ENCODE results near the gene PLG.
"Not testable (repeated sequence)": the region's sequence is repeated elsewhere in the genome, so short reads cannot be mapped to it uniquely, and the experiment has no call there.

The PLG gene

GRCh38 chr6:160775792-160776580 is 73.9 kb downstream of the PLG start:
- DNase-seq (ENCODE audit: low read depth in 2 of 2), result no peak

DNA sequence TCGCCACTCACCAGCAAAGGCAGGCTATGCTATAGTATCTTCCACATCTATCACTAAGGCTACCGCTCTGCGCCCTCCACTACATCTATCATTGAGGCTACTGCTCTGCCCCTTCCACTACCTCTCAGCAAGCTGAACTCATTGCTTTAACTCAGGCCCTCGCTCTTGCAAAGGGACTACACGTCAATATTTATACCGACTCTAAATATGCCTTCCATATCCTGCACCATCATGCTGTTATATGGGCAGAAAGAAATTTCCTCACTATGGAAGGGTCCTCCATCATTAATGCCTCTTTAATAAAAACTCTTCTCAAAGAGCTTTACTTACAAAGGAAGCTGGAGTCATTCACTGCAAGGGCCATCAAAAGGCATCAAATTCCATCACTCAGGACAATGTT is 77.1 kb downstream of the PLG start:
- DNase-seq (ENCODE audit: low read depth in 2 of 2), result not testable (repeated sequence)

DNA sequence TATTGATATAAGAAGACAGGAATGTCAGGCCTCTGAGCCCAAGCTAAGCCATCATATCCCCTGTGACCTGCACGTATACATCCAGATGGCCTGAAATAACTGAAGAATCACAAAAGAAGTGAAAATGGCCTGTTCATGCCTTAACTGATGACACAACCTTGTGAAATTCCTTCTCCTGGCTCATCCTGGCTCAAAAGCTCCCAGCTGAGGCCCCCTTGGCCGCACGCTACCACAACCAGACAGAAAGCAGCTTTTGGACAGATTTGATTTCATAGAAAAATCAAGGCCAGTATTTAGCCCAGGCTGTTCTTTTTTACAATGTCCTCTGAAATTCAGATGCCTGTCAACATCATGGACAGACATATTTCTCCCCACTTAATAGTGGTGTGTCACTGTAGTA is 78.6 kb downstream of the PLG start:
- not testable (repeated sequence) for DNase-seq (ENCODE audit: low read depth in 2 of 2)

GRCh38 chr6:160781298-160781697 is 79.3 kb downstream of the PLG start:
- DNase-seq (ENCODE audit: low read depth in 2 of 2), result no peak

GRCh38 chr6:160782228-160782627 is 80.2 kb downstream of the PLG start:
- no peak for DNase-seq (ENCODE audit: low read depth in 2 of 2)

GRCh38 chr6:160783741-160784140 is 81.7 kb downstream of the PLG start:
- no peak for DNase-seq (ENCODE audit: low read depth in 2 of 2)

GRCh38 chr6:160788126-160788525 is 86.1 kb downstream of the PLG start:
- DNase-seq (ENCODE audit: low read depth in 2 of 2), result not testable (repeated sequence)

DNA sequence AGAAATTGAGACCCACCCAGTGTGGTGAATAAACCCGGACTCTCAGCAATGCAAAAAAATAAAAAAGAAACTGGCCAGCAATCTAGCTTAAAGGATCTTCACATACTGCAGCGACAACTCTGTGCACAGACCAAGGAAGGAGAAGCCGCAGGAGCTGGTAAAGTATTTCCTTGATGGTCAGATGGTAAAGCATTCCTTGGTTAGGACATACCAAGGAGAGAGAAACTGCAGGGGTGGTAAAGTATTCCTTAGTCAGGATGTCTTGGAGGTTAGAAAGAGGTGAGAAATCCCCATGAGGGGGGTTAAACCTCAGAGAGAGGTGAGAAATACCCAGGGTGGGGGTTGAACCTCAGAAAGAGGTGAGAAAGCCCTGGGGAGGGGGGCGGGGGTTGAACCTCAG is 86.8 kb downstream of the PLG start:
- no peak for DNase-seq (ENCODE audit: low read depth in 2 of 2)

DNA sequence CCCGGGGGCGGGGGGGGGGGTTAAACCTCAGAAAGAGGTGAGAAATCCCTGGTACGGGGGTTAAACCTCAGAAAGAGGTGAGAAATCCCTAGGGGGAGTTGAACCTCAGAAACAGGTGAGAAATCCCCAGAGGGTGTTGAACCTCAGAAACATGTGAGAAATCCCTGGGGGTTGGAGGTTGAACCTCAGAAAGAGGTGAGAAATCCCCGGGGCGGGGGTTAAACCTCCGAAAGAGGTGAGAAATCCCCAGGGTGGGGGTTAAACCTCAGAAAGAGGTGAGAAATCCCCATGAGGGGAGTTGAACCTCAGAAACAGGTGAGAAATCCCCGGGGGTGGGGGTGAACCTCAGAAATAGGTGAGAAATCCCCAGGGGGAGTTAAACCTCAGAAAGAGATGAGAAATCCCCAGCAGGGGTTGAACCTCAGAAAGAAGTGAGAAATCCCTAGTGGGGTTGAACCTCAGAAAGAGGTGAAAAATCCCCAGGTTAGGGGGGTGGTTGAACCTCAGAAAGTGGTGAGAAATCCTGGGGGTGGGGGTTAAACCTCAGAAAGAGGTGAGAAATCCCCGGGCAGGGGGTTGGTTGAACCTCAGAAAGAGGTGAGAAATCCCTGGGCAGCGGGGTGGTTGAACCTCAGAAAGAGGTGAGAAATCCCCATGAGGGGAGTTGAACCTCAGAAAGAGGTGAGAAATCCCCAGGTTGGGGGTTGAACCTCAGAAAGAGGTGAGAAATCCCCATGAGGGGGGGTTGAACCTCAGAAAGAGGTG is 87.4 kb downstream of the PLG start:
- no peak for DNase-seq (ENCODE audit: low read depth in 2 of 2)

DNA sequence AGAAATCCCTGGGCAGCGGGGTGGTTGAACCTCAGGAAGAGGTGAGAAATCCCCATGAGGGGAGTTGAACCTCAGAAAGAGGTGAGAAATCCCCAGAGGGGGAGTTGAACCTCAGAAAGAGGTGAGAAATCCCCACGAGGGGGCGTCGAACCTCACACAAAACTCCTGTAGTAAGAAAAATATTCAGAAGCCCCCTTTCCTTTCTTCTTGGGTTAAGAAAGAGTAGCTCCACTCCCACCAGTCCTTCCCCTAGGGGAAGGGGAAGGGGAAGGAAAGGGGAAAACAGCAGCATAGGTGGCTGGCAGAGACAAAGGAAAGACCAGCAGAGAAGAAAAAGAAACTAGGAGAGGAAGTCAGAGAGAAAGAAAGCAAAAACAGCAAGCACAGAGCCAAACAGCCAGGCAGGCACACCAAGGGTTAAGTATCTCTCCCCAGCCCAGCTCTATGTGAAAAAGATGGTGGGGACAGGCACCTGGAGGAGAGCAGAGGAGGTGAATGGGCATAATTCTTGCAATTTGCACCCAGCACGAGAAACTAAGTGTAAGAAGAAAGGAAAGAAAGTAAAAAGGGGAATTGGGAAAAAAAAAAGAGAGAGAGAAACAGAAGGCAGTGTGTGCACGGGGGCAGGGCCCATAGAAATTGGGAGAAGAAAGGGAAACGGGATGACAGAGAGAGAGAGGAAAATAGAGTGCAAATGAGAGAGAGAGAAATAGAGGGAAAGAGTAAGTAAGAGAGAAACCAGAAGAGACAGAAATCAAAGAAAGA is 88.2 kb downstream of the PLG start:
- no peak for DNase-seq (ENCODE audit: low read depth in 2 of 2)

- no peak for DNase-seq (ENCODE audit: low read depth in 2 of 2)
Observed at GRCh38 chr6:160791459-160791858, 89.4 kb downstream of the PLG start.

DNA sequence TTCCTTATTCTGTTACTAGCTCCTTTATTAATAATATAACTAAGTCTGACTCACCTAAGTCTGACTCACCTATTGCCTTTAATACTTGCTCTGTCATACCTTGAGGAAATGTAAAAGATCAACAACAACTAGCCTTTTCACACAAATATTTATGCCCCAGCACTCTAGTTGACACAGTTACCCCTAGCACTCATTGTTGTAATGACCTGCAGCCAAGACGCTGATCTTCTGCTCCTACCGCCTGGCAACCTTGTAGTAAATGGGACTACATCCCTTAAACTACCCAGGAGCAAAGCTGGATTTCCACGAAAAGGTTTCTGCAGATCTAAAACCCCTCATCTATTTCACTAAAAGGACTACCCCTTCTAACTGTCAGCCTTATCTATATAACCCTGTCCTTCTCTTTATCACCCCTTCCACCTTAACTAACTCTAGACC is 90.0 kb downstream of the PLG start:
- DNase-seq (ENCODE audit: low read depth in 2 of 2), result no peak

DNA sequence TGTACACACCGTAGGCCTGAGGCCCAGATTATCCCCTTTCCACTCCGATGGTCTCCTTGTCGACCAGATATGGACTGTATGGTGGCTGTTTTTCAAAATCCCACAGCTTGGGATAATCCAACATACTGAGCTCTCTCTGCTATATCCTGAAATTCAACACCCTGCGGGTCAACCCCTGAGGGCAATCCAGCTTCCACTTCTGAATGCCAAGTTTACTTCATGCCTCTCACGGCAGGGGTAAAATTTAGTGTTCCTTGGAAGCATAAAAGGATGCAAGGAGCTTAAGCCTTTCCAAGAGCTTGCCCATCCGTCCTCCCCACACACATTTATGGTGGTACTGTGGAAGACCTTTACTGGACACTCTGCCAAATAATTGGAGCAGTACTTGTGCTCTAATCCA is 90.7 kb downstream of the PLG start:
- no peak for DNase-seq (ENCODE audit: low read depth in 2 of 2)

GRCh38 chr6:160793652-160794051 is 91.6 kb downstream of the PLG start:
- no peak for DNase-seq (ENCODE audit: low read depth in 2 of 2)

DNA sequence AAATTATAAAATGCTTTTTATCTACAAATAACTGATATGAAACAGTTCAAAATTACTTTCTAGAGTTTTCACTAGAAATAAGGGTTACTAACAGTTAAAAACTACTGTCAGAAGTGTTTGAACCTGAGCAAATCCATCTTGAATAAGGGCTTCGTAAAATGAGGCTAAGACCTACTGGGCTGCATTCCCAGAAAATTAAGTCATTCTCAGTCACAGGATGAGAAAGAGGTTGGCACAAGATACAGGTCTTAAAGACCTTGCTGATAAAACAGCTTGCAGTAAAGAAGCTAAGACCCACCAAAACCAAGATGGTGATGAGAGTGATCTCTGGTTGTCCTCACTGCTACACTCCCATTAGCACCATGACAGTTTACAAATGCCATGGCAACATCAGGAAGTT is 93.7 kb downstream of the PLG start:
- DNase-seq (ENCODE audit: low read depth in 2 of 2), result no peak

GRCh38 chr6:160798625-160799024 is 96.6 kb downstream of the PLG start:
- no peak for DNase-seq (ENCODE audit: low read depth in 2 of 2)

DNA sequence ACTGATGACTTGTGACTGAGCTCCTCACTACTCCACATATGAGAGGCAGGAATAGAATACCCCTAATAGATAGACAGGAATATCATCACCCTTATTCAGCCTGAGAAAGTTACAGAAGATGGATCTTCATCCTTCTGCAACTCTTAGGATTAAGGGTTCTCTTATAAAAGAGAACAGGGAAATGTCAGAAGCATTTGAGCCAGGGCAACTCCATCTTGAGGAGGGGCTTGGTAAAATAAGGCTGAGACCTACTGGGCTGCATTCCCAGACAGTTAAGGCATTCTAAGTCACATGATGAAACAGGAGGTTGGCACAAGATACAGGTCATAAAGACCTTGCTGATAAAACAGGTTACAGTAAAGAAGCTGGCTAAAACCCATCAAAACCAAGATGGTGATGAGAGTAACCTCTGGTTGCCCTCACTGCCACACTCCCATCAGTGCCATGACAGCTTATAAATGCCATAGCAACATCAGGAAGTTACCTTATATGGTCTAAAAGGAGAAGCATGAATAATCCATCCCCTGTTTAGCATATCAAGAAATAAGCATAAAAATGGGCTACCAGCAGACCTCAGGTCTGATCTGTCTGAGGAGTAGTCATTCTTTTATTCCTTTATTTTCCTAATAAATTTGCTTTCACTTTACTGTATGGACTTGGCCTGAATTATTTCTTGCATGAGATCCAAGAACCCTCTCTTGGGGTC is 97.9 kb downstream of the PLG start:
- DNase-seq (ENCODE audit: low read depth in 2 of 2), result no peak

DNA sequence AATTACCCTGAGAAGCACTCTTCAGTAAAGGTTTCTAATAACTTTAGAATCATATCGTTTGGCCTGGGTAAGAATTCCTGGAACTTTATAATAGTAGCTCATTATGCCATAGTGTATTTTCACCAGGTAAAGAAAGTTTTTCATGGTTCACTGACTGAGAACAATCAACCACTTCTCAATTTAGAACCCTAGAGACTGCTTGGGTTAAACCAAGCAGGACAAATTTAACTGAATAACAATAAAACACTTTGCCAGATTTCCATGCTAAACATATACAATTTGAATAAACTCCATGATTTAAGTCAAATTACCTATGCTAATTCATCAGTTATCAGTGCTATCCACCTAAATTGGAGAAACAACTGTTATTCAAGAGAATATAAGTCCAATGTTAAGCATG is 99.4 kb downstream of the PLG start:
- DNase-seq (ENCODE audit: low read depth in 2 of 2), result no peak

GRCh38 chr6:160802049-160802448 is 100.0 kb downstream of the PLG start:
- DNase-seq (ENCODE audit: low read depth in 2 of 2), result not testable (repeated sequence)

Measured in stimulated activated CD8-positive, alpha-beta memory T cell treated with anti-CD3 and anti-CD28 coated beads, Interleukin-2, amount 100 ng/mL, for 1 hour (primary cell).